ENCODE data around the gene TMEM69.
"Not testable (repeated sequence)": the region's sequence is repeated elsewhere in the genome, so short reads cannot be mapped to it uniquely, and the experiment has no call there.

TMEM69 gene

GRCh38 chr1:45677751-45678245, 10.2 kb upstream of the TMEM69 start:
- DNase-seq (ENCODE audit: low read depth in 1 of 2, low spot score in 1 of 2), result no peak

GRCh38 chr1:45678489-45678888, 9.5 kb upstream of the TMEM69 start:
- DNase-seq (ENCODE audit: low read depth in 1 of 2, low spot score in 1 of 2), result no peak

- no peak for DNase-seq (ENCODE audit: low read depth in 1 of 2, low spot score in 1 of 2)
Measured at GRCh38 chr1:45679123-45679522, 8.9 kb upstream of the TMEM69 start.

- no peak for DNase-seq (ENCODE audit: low read depth in 1 of 2, low spot score in 1 of 2)
Measured at GRCh38 chr1:45682942-45683341, 5.0 kb upstream of the TMEM69 start.

GRCh38 chr1:45684402-45684801, 3.6 kb upstream of the TMEM69 start:
- no peak for DNase-seq (ENCODE audit: low read depth in 1 of 2, low spot score in 1 of 2)

- DNase-seq (ENCODE audit: low read depth in 1 of 2, low spot score in 1 of 2), result no peak
Measured at GRCh38 chr1:45685308-45686014, 2.5 kb upstream of the TMEM69 start.

GRCh38 chr1:45686015-45686287, 2.0 kb upstream of the TMEM69 start:
- DNase-seq (ENCODE audit: low read depth in 1 of 2, low spot score in 1 of 2), result peak; percentile 41 to 46

- peak; percentile 95 to 96 for DNase-seq (ENCODE audit: low read depth in 1 of 2, low spot score in 1 of 2)
Measured at GRCh38 chr1:45686288-45687013, 1.5 kb upstream of the TMEM69 start, which contains the start of gene GPBP1L1. GPBP1L1 (minus strand) TSS chr1:45686533; CDS start chr1:45659087, 27,446 bp downstream.

- peak; percentile 90 to 92 for DNase-seq (ENCODE audit: low read depth in 1 of 2, low spot score in 1 of 2)
Measured at GRCh38 chr1:45687014-45687753, 797 bp upstream of the TMEM69 start.

- not testable (repeated sequence) for DNase-seq (ENCODE audit: low read depth in 1 of 2, low spot score in 1 of 2)
Measured at GRCh38 chr1:45693811-45694210, 5.8 kb downstream of the TMEM69 start.

- no peak for DNase-seq (ENCODE audit: low read depth in 1 of 2, low spot score in 1 of 2)
Measured at GRCh38 chr1:45694823-45695222, 6.8 kb downstream of the TMEM69 start.

GRCh38 chr1:45704637-45705036, 16.7 kb downstream of the TMEM69 start:
- DNase-seq (ENCODE audit: low read depth in 1 of 2, low spot score in 1 of 2), result no peak

GRCh38 chr1:45713711-45714110, 25.7 kb downstream of the TMEM69 start:
- DNase-seq (ENCODE audit: low read depth in 1 of 2, low spot score in 1 of 2), result no peak

GRCh38 chr1:45716700-45717099, 28.7 kb downstream of the TMEM69 start:
- no peak for DNase-seq (ENCODE audit: low read depth in 1 of 2, low spot score in 1 of 2)

- DNase-seq (ENCODE audit: low read depth in 1 of 2, low spot score in 1 of 2), result not testable (repeated sequence)
Measured at GRCh38 chr1:45717386-45717785, 29.4 kb downstream of the TMEM69 start.

GRCh38 chr1:45718289-45718688, 30.3 kb downstream of the TMEM69 start:
- no peak for DNase-seq (ENCODE audit: low read depth in 1 of 2, low spot score in 1 of 2)

- DNase-seq (ENCODE audit: low read depth in 1 of 2, low spot score in 1 of 2), result no peak
Measured at GRCh38 chr1:45721207-45721606, 33.2 kb downstream of the TMEM69 start.

GRCh38 chr1:45722809-45723208, 34.8 kb downstream of the TMEM69 start:
- DNase-seq (ENCODE audit: low read depth in 1 of 2, low spot score in 1 of 2), result no peak

GRCh38 chr1:45723248-45723930, 35.4 kb downstream of the TMEM69 start:
- DNase-seq (ENCODE audit: low read depth in 1 of 2, low spot score in 1 of 2), result no peak

- DNase-seq (ENCODE audit: low read depth in 1 of 2, low spot score in 1 of 2), result not testable (repeated sequence)
Measured at GRCh38 chr1:45726007-45726406, 38.0 kb downstream of the TMEM69 start.

GRCh38 chr1:45730075-45730779, 42.2 kb downstream of the TMEM69 start:
- DNase-seq (ENCODE audit: low read depth in 1 of 2, low spot score in 1 of 2), result no peak
